HK-2 (cell line): ENCODE measurements around the gene KIAA0513.
"Not testable (repeated sequence)": the region's sequence is repeated elsewhere in the genome, so short reads cannot be mapped to it uniquely, and the experiment has no call there.

Experiments used
- DNase-seq: peaks from one replicate; pipeline ENCODE4 v3.0.0-alpha.2; 2018; ENCODE audit not compliant: unreplicated experiment

KIAA0513 gene

DNA sequence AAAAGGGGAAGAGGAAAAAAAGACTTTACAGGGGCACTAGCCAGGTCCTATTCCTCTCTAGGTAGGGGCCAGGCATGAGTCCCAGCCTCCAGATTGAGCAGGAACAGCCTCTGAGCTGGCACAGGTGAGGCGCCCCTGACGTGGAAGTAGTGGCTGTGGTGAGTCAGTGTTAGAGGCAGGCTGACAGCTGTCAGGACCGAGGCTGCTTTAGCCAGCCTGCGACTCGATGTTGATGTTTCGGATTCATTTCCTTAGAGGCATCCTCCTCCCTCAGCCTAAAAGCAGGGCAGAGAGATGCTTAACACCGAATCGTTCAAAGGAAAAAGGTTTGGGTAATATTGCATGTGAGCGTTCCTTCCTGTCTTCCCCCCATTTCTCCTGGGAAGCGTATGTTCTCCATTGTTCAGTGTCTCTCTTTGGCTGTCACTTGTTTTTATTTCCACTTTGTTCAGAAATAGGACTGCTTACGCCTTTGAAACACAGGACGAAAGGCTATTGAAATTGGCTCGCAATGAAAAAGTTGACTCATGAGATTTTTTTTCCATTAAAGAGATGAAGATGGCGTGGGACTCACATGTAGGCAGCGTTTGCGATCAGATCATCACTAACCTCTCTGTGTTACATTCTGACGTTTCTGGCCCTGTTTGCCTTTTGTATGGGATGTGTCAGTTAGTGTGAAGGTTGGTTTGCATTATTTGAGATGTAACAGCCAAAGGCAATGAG is 1.3 kb downstream of the KIAA0513 start:
- DNase-seq, result peak; percentile 49

DNA sequence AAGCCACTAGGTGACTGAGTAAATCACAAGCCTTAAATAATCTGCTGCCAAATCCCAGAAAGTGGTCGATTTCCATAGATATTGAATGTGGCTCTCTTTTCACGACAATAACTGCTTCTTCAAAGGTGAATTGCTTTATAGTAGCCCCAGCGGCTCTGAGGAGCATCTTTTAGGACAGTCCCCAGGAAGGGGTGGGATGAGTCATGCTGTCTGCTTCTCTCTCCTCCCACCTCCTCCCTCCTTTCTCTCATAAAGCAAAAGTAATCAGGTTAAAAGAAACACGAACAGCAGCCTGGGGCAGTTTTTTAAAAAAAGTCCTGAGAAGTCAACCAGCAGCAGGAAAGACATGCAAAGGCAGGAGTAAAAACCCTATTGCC is 1.8 kb downstream of the KIAA0513 start:
- DNase-seq, result no peak

DNA sequence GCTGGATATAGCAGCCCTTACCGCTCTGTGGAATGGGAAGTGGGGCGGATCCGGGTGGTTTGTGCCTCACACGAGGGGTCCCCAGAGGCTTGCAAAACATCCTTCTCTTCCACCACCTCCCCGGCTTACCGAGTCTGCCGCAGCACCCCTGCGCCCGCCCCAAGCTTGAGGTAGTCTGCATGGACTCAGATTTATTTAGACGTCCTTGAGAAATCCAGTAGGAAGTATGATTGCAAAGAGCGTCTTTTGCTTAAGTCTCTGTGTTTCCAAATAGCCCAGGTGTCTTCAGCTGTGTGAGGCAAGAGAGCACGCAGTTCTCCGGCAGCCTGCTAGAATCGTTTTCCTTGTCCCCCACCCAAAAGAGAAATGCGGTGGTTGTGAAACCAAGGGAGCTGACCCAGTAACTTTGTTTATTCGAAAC is 2.4 kb downstream of the KIAA0513 start:
- no peak for DNase-seq

GRCh38 chr16:85031451-85031850 is 3.9 kb downstream of the KIAA0513 start:
- DNase-seq, result no peak

DNA sequence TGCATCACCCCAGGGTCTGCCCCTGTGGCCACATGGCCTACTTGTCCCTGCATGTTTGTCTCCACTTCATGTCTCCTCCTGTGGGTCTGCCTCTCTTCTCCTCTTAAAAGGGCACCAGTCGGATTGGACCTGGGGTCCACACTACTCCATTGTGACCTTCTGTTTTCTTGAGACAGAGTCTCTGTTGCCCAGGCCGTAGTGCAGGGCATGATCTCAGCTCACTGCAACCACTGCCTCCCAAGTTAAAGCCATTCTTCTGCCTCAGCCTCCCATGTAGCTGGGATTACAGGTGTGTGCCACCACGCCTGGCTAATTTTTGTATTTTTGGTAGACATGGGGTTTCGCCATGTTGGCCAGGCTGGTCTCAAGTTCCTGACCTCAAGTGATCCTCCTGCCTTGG is 4.6 kb downstream of the KIAA0513 start:
- DNase-seq, result not testable (repeated sequence)

GRCh38 chr16:85033171-85033570 is 5.6 kb downstream of the KIAA0513 start:
- DNase-seq, result no peak

DNA sequence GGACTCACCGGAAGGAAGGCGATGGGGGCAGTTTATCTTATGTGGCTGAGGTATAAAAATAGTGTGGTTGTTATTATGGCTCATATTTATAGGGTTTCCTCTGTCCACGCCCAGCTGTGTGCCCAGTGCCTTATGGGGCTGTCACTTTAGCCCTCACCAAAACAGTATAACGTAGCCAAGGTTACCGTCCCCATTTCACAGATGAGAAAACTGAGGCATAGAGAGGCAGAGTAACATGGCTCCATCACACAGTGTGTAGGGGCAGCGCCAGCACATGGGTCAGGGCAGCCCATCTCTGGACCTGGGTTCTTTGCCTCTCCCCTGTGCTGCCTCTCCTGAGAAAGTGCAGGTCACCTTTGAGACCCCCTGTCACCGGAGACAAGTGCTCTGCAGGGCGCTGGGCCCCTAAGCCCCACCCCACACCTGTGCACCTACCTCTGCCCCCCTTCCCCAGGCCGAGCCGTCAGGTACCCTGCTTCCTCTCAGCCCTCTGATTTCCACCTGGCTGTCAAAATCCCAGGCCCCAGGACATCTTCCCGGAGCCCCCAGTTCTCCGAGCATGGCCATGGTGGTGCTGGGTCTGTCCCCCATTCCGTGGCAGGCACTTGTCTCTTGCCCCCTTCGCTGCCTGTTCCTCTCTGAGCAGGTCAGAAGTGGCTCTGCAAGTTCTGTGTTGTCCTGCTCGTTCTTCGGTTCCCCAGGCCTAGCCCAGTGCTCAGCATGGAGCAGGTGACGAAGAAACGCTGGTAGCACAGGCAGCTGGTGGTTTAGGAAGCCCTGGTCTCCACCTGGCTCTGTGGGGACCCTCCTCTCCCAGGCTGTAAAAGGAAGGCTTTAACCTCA is 7.2 kb downstream of the KIAA0513 start:
- no peak for DNase-seq

DNA sequence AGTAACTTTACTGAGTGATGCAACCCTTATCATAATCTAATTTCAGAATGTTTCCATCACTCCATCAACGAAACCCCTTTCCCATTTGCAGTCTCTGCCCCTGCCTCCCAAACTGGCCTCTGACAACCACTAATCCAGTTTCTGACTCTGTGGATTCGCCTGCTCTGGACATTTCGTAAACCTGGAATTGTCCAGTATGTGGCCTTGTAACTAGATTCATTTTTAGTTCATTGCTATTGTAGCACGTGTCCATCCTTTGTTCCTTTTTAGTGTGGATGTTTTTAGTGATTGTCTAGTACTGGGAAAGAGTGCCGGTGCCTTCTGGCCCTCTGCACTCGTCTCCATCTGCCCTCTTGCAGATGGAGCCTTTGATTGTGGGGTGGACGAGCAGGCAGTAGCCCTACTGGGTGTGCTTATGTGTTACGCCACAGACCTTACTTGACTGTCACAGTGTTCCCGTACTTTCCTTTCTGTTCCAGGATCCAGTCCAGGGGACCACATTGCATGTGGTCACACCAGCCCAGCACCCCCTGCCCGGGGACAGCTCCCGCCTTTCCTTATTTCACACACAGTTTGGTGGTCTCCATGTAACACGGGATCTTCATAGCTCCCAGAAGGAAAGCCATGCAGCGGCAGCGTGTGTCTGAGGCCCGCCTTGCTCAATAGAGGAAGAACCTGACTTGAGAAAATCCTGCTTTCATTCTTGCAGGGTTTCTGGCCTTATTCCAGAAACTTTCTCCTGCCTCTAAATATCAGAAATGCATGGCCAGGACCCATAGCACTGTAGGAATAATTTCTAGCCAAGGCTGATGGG is 8.8 kb downstream of the KIAA0513 start:
- DNase-seq, result no peak

DNA sequence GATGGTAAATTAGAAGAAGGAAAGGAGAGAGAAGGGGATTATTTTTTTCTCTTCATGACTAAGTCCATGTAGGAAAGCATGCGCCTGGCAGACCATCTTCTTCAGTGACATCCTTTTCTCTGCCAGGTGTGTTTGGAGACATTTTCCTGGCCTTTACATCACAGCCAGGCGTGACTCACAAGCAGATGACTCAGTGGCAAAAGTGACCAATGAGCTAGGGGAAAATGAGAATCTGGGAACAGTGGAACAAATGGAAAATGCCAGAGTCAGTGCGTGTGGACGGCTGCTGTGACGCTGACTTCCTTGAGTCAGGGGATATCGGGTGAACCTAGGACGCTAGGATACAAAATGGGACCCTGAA is 9.4 kb downstream of the KIAA0513 start:
- peak; percentile 23 for DNase-seq

DNA sequence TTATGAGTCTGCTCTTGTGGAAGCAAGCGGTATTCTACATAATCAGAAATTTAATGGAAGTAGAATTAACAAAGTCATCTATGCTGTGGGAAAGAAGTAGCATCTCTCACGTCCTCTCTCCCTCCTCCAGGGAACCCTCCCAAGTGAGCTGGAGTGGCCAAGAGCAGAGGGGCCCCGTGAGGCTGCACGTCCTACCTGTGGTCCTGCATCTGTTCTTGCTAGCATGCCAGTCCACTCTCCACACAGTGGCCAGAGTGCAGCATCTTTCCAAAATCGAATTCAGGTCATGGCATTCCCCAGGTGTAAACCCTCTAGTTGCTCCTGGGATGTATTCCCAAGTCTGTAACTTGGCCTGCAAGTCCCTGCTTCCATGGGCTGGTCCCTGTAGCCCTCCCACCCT is 10.1 kb downstream of the KIAA0513 start:
- no peak for DNase-seq

DNA sequence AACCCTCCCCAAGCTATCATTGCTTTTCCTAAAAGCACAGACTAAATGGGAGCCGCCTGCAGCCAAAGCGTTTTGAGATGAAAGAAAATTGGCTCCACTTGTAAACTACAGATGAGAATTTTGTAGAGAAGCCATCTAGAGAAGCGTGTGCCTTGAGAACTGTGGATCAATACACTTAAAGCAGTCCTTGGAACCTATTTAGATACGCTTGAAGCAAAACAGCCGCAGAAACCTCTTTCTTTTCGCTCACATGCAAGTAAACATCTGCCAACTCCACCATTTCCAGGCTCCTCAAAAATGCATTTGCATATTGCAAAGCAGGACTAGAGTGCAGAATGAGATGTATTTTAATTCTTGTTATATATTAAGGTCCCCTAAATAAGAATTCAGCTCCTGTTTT is 13.1 kb downstream of the KIAA0513 start:
- DNase-seq, result no peak

DNA sequence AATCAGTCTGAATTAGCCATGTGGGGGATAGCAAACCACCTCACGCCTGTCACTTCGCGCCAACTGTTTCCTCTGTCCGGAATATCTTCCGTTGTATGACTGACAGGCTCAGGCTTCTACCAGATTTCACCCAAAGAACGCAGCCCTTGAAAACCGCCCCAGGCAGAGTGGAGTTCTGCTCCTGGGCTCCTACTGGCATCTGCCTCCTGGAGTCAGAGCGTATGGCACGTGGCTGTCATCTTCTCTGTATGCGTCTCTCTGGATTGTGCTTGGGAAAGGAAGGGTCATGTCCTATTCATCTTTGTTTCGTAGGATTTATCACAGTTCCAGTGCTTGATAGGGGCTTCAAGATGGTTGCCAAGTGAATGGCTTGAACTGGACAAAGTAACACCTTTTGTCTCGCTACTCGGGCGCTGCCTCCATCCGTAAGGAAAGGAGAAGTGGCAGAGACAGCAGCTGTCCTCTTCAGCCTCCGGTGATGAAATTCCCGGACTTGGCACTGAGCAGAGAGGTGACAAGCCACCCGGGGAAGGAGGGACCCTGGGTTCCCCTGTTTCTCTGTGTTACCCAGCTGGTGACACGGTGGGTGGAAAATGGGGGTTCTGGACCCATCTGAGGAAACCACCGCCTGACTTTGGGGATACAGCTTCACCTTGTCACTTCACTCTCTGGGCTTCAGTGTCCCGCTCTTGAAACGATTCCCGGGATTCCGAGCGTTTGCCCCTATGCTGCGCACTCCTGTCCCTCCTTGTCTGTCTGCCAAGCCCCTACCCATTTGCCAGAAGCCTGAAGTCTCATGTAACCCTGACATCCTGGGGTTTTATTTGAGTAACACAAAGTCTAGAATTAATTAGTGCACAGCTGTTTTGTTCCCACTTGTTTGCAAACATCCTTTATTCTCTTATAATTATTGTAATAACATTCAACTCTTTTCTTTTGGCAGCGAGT is 13.9 kb downstream of the KIAA0513 start:
- no peak for DNase-seq

DNA sequence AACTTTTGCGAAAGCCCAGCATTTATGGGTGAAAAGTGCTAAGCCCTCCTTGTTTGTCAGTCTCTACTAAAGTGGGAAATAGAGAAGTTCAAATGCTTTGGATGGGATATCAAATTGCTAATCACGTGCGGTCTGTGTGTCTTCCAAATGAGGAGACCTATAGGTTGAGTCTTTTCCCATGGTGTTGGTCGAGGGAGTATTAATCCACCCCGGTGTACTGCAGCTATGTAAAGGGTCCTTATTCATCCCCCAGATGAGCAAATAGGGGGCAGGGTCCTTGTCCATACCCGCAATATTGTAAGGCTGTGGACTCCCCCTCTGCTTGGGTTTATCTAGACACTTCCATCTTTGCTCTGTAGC is 14.6 kb downstream of the KIAA0513 start:
- DNase-seq, result no peak

DNA sequence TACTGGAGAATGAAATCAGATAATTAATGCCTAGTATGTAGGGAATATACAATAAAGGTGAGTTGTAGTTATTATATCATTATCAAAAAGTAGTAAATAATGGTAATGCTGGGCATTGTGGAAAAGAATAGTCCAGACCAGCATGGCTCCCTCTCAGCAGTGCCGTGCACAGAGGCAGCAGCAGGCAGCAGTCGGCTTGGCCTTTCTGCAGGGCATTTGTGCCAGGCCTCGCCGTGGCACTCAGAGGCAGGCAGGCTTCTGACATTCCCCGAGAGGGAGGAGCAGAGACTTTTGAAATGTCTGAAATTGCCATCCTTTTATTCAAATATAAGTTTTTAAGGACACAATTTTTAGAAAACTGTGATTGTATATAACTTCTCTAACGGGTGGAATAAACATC is 15.0 kb downstream of the KIAA0513 start:
- DNase-seq, result no peak

DNA sequence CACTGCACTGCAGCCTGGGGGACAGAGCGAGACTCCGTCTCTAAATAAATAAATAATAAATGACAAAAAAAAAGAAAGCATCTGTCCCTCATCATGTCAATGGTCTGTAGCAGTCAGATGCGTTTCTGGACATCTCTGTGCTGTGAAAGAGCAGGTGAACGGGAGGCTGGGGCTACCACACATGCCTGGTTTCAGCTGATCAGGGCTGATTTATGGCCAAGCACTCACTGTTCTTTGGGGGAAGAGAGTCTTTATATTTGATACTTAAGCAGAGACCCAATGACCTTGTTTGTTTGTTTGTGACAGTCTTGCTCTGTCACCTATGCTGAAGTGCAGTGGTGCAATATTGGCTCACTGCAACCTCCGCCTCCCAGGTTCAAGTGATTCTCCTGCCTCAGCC is 17.5 kb downstream of the KIAA0513 start:
- DNase-seq, result no peak

DNA sequence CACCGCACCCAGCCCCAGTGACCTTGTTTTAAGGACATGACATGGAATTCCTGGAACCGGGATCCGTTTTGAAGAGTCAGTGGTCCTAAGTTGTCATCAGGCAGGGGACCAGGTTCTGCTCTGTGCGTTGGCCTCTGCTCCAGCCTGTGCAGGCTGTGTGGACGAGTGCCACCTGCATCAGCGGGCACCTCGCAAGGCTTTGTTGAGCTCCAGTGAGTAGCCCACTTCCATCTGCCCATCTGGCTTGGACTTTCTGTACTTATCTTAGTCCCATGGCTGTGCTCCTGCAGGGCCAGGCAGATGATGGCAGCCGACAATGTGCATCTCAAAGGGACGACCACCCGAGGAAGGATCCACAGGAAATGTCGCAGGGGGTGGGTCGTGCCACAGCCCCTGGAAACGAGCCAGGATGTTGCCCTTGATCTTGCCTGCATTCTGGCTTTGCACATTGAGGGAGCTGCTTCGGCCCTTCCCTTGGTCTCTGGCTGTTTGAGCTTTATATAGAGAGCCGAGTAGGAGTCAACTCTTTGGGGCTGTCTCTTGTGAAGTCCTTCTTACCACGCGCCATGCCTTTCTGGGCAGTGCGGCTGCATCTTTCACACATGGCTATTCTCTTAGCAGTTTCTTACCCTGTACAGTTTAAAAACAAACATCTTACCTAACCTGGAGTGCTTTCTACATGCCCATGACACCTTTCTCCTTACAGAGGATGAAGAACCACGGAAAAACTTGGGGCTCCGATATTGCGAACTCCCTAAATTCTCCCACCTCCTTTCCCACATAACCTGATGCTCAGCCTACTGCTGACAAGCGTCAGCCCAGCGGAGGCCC is 18.3 kb downstream of the KIAA0513 start:
- DNase-seq, result no peak

GRCh38 chr16:85046472-85046916 is 18.9 kb downstream of the KIAA0513 start:
- DNase-seq, result no peak

DNA sequence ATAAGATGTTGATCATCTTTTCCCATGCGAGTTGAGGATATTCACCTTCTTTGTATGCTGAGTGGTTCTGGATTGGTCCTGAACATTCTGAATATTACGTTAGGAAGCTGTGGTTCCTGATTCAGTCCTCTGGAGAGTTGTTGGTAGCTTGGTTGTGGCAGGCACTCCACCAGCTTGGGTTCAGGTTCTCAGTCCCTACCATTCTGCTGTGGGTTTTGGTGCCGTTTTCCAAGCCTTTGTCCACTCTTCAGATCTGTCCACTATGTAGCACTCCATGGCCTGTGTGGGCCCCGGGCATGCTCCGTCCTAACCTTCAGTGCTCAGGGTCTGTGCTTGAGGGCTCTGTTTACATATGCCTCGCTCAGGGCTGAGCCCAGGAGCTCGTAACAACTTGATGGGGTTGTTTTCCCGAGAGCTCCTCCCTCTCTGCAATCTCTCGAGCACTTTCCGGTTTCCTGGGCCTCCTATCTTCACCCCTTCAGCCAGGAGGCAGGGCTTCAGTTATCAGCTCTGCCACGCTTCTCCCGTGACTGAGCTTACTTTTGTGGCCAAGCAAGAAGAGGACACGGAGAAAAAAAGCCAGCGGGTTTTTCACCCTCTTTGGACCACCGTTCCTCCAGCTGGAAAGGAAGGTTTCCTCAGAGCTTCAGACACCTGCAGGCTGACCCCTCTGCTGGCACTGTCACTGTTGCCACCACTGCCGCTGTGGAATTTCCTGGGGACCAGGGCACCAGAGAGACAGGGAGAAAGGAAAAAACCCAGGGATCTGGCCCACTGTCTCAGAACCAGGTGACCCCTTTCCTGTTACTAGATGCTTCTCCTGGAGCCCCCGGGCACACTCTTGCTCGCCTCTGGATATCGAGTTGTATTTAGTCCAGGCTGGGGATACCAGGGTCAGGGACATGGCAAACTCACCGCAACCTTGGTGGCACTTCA is 19.6 kb downstream of the KIAA0513 start:
- no peak for DNase-seq

DNA sequence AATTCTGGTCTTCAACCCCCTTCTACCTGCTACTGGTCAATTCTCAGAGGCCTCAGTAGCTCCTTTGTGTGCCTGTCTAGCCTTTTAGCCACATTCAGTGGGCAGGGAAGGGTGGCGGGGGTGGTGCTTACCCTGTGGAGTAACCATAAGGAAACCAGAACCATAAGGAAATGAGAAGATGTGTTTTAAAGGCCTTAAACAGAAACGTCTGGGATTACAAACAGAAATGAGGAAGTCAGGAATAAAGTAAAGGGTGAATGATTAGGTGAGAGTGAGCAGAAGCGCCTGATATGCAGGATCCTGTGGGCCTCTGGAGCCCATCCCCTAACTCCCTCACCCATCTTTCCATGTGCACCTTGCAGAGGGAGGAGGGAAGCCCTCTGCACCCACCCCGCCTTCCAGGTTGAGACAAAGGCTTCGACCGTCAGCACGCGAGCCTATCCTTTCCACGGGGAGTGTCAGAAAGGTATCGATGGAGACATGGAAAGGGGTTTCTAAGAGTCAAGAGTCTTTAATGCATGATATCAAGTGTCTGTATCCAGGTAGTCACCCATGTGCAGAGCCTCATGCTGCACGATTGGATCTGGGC is 20.4 kb downstream of the KIAA0513 start:
- DNase-seq, result no peak
